Measurements from ENCODE around the gene MEAF6.
"Not testable (repeated sequence)": the region's sequence is repeated elsewhere in the genome, so short reads cannot be mapped to it uniquely, and the experiment has no call there.

The MEAF6 gene

DNA sequence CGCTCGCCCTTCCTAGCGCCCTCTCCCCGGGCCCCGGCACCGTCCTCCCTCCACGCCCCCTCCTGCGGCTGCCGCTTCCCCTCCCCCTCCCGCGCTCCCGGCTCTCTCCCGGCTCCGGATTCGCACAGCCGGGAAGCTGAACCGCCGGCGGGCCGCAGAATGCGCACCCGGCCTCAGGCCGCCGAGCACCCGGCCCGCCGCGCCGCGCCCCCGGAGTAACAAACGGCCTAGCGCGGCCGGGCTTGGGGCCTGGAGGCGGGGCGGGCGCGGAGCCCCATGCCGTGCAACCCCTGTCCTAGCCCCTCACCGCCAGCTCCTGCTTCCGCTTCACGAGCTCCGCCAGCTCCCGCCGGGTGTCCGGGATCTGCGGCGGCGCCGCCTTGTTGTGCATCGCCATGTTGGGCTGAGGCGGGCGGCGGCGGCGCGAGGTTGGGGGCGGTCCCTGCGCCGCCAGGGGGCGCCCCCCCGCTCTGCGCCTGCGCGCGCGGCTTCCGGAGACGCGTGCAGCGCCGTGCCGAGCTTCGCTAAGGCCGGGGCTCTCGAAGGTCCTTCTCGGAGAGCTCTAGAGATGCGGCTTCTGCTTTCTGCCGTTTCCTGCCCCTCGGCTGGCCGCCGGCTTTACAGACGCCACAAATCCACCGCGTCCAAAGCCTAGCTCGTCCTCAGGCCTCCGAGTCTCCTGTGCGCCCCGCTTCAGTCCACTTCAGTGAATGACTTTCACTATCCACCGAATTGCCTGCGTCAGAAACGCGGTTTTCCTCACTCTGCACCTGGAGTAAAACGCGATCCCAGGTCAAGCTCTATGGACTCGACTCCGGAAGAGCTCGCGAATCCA, at the start of gene MEAF6:
Gene MEAF6 (minus strand): TSS at position 417 of the 835 bp plus-strand sequence. CDS start 20 bp downstream, at position 397.
- H3K27me3 Mint-ChIP-seq = no peaks in the 10 kb centered on the region
- peak; percentile 89 for DNase-seq
- H3K4me1 Mint-ChIP-seq (ENCODE audit: low read depth) = peaks cover 48% of the 10 kb centered on the region
- H3K4me3 Mint-ChIP-seq = peak within 1 kb of the TSS; percentile 98
- peak within 1 kb of the TSS; percentile 98 for H3K27ac Mint-ChIP-seq
- peaks cover 41% of the 10 kb centered on the region for H3K36me3 Mint-ChIP-seq (ENCODE audit: low read depth)
- no peaks in the 10 kb centered on the region for H3K9me3 Mint-ChIP-seq

DNA sequence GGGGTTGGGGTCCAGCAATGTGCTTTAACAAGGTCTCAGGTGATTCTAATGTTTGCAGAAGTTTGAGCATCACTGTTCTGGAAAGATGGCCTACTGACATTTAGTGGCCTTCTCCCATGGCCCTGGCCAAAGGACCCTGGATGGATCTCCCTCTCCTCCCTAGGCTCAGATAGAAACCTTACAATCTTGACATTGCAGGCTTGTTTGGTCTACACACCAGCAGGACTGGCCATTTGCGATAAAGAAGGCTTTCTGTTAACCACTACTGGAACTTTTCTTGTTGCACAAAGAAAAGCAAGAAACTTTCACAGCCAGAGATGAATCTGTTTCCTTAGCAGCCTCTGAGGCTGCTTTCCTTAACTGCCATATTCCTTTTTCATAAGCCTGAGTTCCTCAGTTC, 48.4 kb upstream of the MEAF6 start:
- Mint-ChIP-seq H3K4me3 (no peak overlapping the region), H3K27me3 (no peaks in the 10 kb centered on the region), H3K27ac (peak overlapping the region; percentile 44), H3K36me3 (ENCODE audit: low read depth) (peaks cover 56% of the 10 kb centered on the region), H3K9me3 (no peaks in the 10 kb centered on the region), H3K4me1 (ENCODE audit: low read depth) (peaks cover 1% of the 10 kb centered on the region)
- no peak for DNase-seq

DNA sequence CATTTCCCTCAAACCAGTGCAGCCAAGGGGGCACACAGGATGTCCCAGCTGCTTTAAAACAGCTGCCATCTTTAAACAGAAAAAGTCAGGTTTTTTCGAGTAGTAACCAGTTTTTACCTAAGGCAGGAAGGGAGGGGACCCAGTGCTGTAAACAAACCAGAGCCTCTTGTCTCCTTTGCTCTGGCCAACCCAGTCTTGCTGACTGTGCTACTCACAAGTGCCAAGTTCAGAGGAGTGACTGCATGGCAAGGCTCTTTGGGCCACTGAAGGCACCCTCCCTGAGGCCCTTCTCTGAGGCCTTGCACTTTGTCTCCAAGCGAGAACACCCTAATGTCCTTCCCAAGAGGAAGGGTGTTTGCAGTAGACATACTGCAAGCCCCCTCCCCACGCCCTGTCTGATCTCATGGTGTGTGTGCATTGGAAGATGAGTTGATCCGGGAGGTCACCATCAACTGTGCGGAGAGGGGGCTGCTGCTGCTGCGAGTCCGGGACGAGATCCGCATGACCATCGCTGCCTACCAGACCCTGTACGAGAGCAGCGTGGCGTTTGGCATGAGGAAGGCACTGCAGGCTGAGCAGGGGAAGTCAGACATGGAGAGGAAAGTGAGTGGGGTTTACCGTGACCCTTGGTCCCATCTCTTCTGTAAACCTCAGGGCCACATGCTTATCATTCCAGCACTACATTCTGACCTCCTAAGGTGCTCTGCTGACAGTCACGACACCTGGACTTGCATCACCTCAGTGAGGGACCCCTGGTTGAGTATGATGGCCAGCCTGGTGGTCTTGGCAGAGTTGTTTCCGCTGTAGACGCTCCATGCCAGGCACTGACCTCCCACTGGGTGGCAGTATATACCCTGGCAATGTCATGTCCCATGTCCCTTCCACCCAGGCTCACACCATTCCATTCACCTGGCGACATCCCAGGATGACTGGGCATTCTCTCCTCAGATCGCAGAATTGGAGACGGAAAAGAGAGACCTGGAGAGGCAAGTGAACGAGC, 46.9 kb upstream of the MEAF6 start:
- Mint-ChIP-seq H3K9me3 (no peaks in the 10 kb centered on the region), H3K4me3 (no peak overlapping the region), H3K36me3 (ENCODE audit: low read depth) (peaks cover 41% of the 10 kb centered on the region), H3K27me3 (peaks cover 3% of the 10 kb centered on the region), H3K27ac (no peak overlapping the region), H3K4me1 (ENCODE audit: low read depth) (peaks cover 5% of the 10 kb centered on the region)
- peak; percentile 52 for DNase-seq

DNA sequence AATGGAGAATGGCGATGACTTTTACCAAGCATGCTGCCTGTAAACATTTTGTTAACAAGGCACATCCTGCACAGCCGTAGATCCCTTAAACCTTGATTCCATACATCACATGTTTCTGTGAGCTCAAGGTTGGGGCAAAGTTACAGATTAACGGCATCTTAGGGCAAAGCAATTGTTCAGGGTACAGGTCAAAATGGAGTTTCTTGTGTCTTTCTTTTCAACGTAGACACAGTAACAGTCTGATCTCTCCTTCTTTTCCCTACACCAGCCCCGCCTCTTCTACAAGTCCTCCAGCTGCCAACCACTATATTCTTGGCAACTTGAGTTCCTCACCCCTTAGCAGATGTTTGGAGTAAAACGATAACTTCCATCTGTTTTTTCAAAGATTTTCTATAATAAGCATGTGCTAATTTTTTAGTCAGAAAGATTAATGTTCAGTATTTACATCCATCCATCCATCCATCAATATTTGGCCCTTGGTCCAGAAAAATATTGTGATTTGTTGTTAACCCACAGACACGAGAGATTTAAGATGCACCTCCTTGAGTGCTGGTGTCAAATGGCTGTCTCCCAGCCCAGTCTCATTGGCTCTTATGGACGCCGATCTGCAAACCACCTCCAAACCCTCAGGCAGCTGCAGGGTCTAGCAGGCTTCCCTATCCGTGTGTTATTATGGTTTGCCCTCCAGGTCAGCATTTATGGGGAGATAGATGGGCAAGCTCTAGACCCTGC, 46.0 kb upstream of the MEAF6 start:
- Mint-ChIP-seq H3K36me3 (ENCODE audit: low read depth) (peaks cover 32% of the 10 kb centered on the region), H3K9me3 (no peaks in the 10 kb centered on the region), H3K27me3 (peaks cover 6% of the 10 kb centered on the region), H3K4me1 (ENCODE audit: low read depth) (peaks cover 5% of the 10 kb centered on the region), H3K4me3 (no peak overlapping the region), H3K27ac (no peak overlapping the region)
- DNase-seq = no peak

DNA sequence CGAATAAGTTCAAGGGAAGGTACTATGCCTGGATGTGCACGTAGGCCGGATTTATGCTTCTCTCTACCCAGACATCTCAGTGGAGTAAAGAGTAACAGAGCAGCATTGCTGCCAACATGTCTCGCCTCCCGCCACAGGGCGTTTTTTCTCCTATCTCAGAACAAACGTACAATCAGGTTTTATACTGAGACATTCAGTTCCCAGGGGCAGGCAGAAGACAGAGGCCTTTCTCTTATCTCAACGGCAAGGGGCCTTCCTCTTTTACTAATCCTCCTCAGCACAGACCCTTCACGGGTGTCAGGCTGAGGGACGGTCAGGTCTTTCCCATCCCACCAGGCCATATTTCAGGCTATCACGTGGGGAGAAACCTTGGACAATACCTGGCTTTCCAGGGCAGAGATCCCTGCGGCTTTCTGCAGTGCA, 45.4 kb upstream of the MEAF6 start:
- H3K4me3 Mint-ChIP-seq = not testable (repeated sequence)

DNA sequence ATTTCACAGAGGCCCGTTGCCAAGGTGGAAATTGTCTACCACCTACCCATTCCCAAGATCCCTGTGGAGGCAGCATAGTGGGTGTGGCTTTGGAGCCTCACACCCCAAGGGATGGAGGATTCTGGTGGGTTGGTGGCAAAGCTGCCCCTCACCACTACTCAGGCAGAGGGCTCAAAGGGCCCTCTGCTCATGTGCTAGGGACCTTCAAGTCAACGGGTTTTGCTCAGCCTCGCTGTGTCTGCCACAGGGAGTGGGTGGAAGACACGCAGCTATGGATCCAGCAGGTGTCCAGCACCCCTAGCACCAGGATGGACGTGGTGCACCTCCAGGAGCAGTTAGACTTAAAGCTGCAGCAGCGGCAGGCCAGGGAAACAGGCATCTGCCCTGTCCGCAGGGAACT, 44.5 kb upstream of the MEAF6 start:
- Mint-ChIP-seq H3K27me3 (peaks cover 6% of the 10 kb centered on the region), H3K9me3 (no peaks in the 10 kb centered on the region), H3K4me1 (ENCODE audit: low read depth) (peaks cover 9% of the 10 kb centered on the region), H3K4me3 (no peak overlapping the region), H3K36me3 (ENCODE audit: low read depth) (peaks cover 19% of the 10 kb centered on the region), H3K27ac (no peak overlapping the region)
- no peak for DNase-seq

More for the DNA sequence above, 45.4 kb upstream of the MEAF6 start:
- DNase-seq; H3K9me3 Mint-ChIP-seq; H3K27me3 Mint-ChIP-seq; H3K27ac Mint-ChIP-seq; H3K4me1 Mint-ChIP-seq (ENCODE audit: low read depth): not testable (repeated sequence)
- peaks cover 26% of the 10 kb centered on the region for H3K36me3 Mint-ChIP-seq (ENCODE audit: low read depth)

DNA sequence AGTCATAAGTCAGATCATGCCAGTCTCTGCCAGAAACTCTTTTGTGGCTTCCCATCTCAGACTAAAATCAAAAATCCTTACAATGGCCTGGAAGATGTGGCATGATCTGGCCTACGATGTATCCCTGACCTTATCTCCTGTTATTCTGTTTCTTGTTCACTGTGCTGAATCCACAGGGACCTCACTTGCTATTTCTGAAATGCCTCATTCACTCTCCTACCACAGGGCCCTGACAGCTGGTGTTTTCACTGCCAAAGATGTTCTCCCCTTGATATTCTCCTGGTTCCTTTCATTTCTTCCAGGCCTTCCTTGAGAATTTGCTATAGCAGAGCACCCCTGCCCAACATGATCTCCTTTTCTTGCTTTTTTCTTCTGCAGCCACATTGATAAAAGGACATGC, 43.8 kb upstream of the MEAF6 start:
- Mint-ChIP-seq H3K4me1 (ENCODE audit: low read depth) (peaks cover 12% of the 10 kb centered on the region), H3K9me3 (no peaks in the 10 kb centered on the region), H3K4me3 (no peak overlapping the region), H3K27ac (no peak overlapping the region), H3K27me3 (peaks cover 6% of the 10 kb centered on the region), H3K36me3 (ENCODE audit: low read depth) (peaks cover 25% of the 10 kb centered on the region)
- no peak for DNase-seq

DNA sequence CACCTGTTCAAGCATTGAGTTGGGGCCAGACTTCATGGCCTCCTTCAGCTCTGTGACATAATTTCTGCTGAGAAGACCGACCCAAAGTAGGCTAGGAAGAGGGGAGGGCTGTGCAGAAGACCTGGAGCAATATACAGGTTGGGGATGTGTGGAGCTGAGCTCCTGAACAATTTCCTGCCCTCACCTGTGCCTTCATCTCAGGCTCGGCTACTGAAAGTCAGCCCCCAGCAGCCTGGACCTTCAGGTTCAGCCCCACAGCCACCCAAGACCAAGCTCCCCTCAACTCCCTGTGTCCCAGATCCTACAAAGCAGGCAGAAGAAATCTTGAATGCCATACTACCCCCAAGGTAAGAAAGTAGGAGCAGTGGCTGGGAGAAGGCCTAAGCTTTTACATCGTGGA, 42.8 kb upstream of the MEAF6 start:
- DNase-seq = no peak
- Mint-ChIP-seq H3K4me1 (ENCODE audit: low read depth) (peaks cover 22% of the 10 kb centered on the region), H3K4me3 (no peak overlapping the region), H3K9me3 (no peaks in the 10 kb centered on the region), H3K36me3 (ENCODE audit: low read depth) (peaks cover 28% of the 10 kb centered on the region), H3K27ac (no peak overlapping the region), H3K27me3 (peaks cover 6% of the 10 kb centered on the region)

DNA sequence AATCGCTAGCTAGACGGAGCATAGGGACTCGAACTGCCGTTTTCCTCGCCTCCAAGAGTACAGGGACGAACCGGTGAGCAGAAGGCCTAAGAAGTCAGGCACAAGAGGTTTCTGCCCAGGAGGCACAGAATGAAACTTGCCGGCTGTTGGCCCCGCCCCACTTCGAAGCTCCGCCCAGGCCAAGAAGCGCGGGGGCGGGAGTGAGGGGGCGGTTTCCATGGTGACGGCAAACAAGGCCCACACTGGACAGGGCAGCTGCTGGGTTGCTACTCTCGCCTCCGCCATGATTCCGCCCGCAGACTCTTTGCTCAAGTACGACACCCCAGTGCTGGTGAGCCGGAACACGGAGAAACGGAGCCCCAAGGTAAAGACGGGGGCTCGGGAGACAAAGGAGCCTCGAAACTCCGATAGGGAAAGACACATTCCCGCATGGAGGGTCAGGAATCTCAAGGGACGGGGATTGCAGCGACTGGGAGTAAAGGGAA, 42.2 kb upstream of the MEAF6 start, which contains the start of gene DNALI1:
Gene DNALI1 (plus strand): TSS at position 229 of the 485 bp plus-strand sequence. CDS start 55 bp downstream, at position 284.
- DNase-seq = no peak
- peaks cover 6% of the 10 kb centered on the region for H3K27me3 Mint-ChIP-seq
- no peaks in the 10 kb centered on the region for H3K9me3 Mint-ChIP-seq
- no peak within 1 kb of the TSS for H3K4me3 Mint-ChIP-seq
- no peak within 1 kb of the TSS for H3K27ac Mint-ChIP-seq
- peaks cover 28% of the 10 kb centered on the region for H3K4me1 Mint-ChIP-seq (ENCODE audit: low read depth)
- H3K36me3 Mint-ChIP-seq (ENCODE audit: low read depth) = peaks cover 30% of the 10 kb centered on the region

DNA sequence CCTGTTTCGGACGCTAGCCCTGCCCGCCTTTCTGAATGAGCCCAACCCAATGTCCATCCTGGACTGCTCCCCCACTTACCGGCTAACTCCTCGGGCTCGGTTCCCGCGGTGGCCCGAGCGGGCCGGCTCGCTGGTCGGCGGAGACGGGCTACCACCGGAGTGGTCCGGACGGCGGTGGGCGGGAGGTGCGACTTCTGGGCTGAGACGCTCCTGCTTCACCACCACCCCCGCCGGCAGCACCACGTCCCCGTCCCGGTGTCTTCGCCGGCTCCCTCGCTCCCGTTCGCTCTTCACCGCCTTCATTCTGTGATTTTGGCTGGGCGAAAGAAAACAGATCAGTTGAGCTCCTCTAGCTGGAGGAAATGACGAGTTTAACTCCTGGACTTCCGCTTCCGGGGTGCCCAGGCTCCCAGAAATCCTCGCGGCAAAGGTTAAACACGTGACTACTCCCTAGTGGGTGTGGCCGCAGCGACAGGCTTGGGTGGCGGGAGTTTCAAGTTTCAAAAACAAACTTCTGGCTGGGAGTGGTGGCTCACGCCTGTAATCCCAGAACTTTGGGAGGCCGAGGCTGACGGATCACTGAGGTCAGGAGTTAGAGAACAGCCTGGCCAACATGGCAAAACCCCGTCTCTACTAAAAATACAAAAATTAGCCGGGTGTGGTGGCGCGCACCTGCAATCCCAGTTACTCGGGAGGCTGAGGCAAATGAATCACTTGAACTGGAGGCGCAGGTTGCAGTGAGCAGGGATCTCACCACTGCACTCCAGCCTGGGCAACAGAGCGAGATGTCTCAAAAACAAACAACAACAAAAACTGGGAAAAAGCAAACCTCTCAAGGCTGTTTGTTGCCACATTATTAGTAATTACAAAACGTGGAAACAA, 39.6 kb upstream of the MEAF6 start, which contains the start of gene SNIP1:
Gene SNIP1 (minus strand): TSS at position 367 of the 882 bp plus-strand sequence. CDS start 64 bp downstream, at position 303.
- peak; percentile 90 for DNase-seq
- peaks cover 45% of the 10 kb centered on the region for H3K36me3 Mint-ChIP-seq (ENCODE audit: low read depth)
- peaks cover 48% of the 10 kb centered on the region for H3K4me1 Mint-ChIP-seq (ENCODE audit: low read depth)
- peak within 1 kb of the TSS; percentile 98 for H3K4me3 Mint-ChIP-seq
- H3K27ac Mint-ChIP-seq = peak within 1 kb of the TSS; percentile 98
- H3K27me3 Mint-ChIP-seq = peaks cover 6% of the 10 kb centered on the region
- H3K9me3 Mint-ChIP-seq = no peaks in the 10 kb centered on the region

DNA sequence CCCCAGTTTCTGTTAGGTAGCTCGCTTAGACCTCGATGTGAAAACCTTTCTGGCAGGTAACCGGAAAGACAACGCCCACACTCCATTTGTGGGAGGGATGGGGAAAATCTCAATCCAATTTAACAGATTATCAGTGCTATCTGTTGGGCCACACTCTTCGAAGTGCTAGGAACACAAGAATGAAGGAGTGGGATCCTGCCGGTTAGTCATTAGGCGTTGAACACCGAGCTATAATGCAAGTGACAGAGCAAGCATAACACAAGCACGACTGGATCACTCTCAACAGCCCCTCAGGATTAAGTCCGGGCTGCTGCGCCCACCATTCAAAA, 39.0 kb upstream of the MEAF6 start:
- H3K27ac Mint-ChIP-seq = peak overlapping the region; percentile 98
- H3K4me3 Mint-ChIP-seq = peak overlapping the region; percentile 98
- DNase-seq = no peak
- peaks cover 6% of the 10 kb centered on the region for H3K27me3 Mint-ChIP-seq
- peaks cover 51% of the 10 kb centered on the region for H3K4me1 Mint-ChIP-seq (ENCODE audit: low read depth)
- H3K36me3 Mint-ChIP-seq (ENCODE audit: low read depth) = peaks cover 51% of the 10 kb centered on the region
- H3K9me3 Mint-ChIP-seq = no peaks in the 10 kb centered on the region

DNA sequence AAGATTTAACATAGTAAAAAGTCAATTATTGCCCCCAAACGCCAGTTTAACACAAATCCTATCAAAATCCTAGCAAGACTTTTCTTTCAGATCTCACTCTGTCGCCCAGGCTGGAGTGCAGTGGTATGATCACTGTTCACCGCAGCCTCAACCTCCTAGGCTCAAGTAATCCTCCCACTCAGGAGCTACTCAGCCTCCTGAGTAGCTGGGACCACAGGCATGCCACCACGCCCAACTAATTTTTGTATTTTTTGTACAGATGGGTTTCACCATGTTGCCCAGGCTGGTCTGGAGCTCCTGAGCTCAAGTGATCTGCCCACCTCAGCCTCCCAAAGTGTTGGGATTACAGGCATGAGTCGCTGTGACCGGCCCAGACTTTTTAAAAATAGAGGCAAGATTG, 34.8 kb upstream of the MEAF6 start:
- H3K27ac Mint-ChIP-seq = peak overlapping the region; percentile 87
- peaks cover 86% of the 10 kb centered on the region for H3K36me3 Mint-ChIP-seq (ENCODE audit: low read depth)

DNA sequence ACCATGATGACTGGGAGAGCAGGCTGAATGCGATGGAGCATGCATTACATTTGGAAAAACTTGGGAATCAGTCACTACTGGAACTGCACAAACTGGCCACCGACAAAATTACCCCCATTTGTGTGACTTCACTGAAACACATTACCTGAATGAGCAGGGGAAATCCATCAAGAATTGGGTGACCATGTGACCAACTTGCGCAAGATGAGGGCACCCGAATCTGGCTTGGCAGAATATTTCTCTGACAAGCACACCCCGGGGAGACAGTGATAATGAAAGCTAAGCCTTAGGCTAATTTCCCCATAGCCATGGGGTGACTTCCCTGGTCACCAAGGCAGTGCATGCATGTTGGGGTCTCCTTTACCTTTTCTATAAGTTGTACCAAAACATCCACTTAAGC, 30.5 kb upstream of the MEAF6 start:
- DNase-seq = no peak
- no peak overlapping the region for H3K4me3 Mint-ChIP-seq
- peaks cover 12% of the 10 kb centered on the region for H3K4me1 Mint-ChIP-seq (ENCODE audit: low read depth)
- peaks cover 86% of the 10 kb centered on the region for H3K36me3 Mint-ChIP-seq (ENCODE audit: low read depth)
- no peak overlapping the region for H3K27ac Mint-ChIP-seq
- no peaks in the 10 kb centered on the region for H3K9me3 Mint-ChIP-seq
- no peaks in the 10 kb centered on the region for H3K27me3 Mint-ChIP-seq

More for the DNA sequence above, 34.8 kb upstream of the MEAF6 start:
- Mint-ChIP-seq H3K4me1 (ENCODE audit: low read depth) (peaks cover 45% of the 10 kb centered on the region), H3K4me3 (no peak overlapping the region), H3K27me3 (no peaks in the 10 kb centered on the region), H3K9me3 (no peaks in the 10 kb centered on the region)
- DNase-seq = no peak
